Left cardiac atrium (tissue), 4 donors: ENCODE measurements around the gene OR52N4. TPM values are rescaled to one million over a fixed set of nuclear protein-coding genes. Genes with fewer than 3 reads are reported as not detected.
"Not testable (repeated sequence)": the region's sequence is repeated elsewhere in the genome, so short reads cannot be mapped to it uniquely, and the experiment has no call there.

Experiments
- ATAC-seq, 2 donors: fragments of 200-7000 bp; cut with Tn5 transposase; one replicate each; pipeline ENCODE4 v1.9.1; 2020; ENCODE audit warnings: mild to moderate bottlenecking in 2 of 2, moderate library complexity in 2 of 2
- DNase-seq: peaks from one replicate; pipeline ENCODE4 v3.0.0-alpha.2; 2020
- intact Hi-C, 2 donors: fragments of 100-400 bp; cut with DNase I; formaldehyde crosslinking; loops; one replicate each; pipeline versions ENCODE4 v1.14.1 to v1.15.1; 2022 to 2023
- long read RNA-seq: library from polyadenylated mRNA; unstranded; transcript quantifications from one replicate; pipeline ENCODE4 v2.0.0, GENCODE V29; 2021
- total RNA-seq, 2 donors: library from RNA; stranded (reverse); fragmentation: NEBNext Ultra II Directional; extraction: Animal tissue kit (Norgen Biotek cat#: 25700); gene quantifications; one replicate each; pipeline ENCODE4 v1.2.1, GENCODE V29; 2021
- donor health status: DM: no; HTN: yes; CAD: no.
- donor health status: DM: no; HTN: yes; CAD: no; lungs with severe emphysema.
- donor health status: DM: yes; HTN: yes; CAD: no.
- donor health status: Dilated cardiomyopathy.

Gene OR52N4
- not detected for total RNA-seq
- long read RNA-seq = 0 reads

GRCh38 chr11:5753943-5754342 is at the start of gene OR52N4:
OR52N4 (plus strand) TSS chr11:5754243; CDS start chr11:5754741, 498 bp downstream.
- DNase-seq (no peak), ATAC-seq (no peak)

GRCh38 chr11:5705688-5706087 is 48.4 kb upstream of the OR52N4 start:
- ATAC-seq = no peak
- DNase-seq = no peak
- intact Hi-C loops = no loop called here

More at GRCh38 chr11:5753943-5754342, at the start of gene OR52N4:
- intact Hi-C loops = no loop called here

- intact Hi-C loops = no loop called here
- ATAC-seq (no peak), DNase-seq (no peak)
Measured at GRCh38 chr11:5712507-5712906, 41.5 kb upstream of the OR52N4 start.

DNA sequence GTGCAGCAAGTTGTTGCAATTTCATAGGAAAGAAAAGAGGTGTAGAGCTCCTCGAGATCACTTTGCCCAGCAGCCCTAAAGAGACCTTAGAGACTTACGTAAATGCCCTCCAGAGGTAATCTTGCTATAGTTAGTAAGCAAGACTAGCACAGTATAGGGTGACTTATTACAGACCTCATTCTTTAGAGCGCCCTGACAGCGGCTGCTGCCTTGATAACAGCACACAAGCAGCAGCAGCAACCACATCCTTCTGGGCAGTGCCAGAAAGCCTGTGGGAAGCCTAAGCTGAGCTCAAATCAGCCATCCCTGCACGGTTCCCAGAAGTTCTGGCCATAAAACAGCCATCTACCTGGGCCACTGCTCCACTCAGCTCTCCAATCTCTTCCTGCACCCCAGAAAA is 40.3 kb upstream of the OR52N4 start:
- DNase-seq = no peak
- no peak for ATAC-seq
- intact Hi-C loops = no loop called here

DNA sequence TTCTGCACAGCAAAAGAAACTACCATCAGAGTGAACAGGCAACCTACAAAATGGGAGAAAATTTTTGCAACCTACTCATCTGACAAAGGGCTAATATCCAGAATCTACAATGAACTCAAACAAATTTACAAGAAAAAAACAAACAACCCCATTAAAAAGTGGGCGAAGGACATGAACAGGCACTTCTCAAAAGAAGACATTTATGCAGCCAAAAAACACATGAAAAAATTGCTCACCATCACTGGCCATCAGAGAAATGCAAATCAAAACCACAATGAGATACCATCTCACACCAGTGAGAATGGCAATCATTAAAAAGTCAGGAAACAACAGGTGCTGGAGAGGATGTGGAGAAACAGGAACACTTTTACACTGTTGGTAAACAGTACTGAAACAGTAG is 37.5 kb upstream of the OR52N4 start:
- intact Hi-C loops, ATAC-seq, DNase-seq: not testable (repeated sequence)

- DNase-seq (no peak), ATAC-seq (no peak)
- intact Hi-C loops = no loop called here
Measured at GRCh38 chr11:5719703-5720495, 34.1 kb upstream of the OR52N4 start.

DNA sequence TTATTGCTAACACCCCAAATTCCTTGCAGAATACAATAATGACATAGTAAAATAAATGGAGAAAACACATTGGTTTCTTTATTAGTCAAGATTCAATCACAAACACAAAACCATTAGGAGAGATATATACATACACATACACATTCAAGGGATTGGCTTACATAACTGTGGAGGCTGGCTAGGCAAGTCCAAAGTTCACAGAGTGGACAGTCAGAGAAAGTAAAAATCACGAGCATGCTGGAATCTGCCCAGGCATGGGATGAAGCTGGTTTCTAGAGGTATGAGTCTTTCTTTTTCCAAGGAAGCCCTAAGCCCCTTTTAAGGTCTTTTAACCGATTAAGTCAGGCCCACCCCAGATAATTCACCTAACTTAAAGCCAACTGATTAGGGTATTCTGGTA is 31.4 kb upstream of the OR52N4 start:
- no peak for ATAC-seq
- no peak for DNase-seq
- intact Hi-C loops = no loop called here

GRCh38 chr11:5726351-5726750 is 27.7 kb upstream of the OR52N4 start:
- intact Hi-C loops = no loop called here
- no peak for DNase-seq
- no peak for ATAC-seq

- intact Hi-C loops = no loop called here
- ATAC-seq (no peak), DNase-seq (no peak)
Measured at GRCh38 chr11:5727691-5728090, 26.4 kb upstream of the OR52N4 start.

DNA sequence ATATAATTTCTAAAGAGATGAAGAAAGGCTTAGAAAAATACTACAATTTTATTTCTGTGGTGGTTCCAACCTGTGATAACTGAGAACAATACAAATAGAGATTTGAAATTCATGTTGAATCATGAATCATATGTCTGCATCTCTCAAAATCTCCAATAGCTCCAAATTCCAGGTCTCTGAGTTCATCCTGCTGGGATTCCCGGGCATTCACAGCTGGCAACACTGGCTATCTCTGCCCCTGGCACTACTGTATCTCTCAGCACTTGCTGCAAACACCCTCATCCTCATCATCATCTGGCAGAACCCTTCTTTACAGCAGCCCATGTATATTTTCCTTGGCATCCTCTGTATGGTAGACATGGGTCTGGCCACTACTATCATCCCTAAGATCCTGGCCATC is 17.6 kb upstream of the OR52N4 start, which contains the start of gene OR56B1:
OR56B1 (plus strand) TSS at position 53 of the 400 bp plus-strand sequence; CDS start at position 122, 69 bp downstream.
- intact Hi-C loops = no loop called here
- ATAC-seq = no peak
- no peak for DNase-seq

DNA sequence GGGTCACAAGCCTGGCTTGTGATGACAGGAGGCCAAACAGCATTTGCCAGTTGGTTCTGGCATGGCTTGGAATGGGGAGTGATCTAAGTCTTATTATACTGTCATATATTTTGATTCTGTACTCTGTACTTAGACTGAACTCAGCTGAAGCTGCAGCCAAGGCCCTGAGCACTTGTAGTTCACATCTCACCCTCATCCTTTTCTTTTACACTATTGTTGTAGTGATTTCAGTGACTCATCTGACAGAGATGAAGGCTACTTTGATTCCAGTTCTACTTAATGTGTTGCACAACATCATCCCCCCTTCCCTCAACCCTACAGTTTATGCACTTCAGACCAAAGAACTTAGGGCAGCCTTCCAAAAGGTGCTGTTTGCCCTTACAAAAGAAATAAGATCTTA is 17.0 kb upstream of the OR52N4 start:
- intact Hi-C loops = no loop called here
- ATAC-seq (no peak), DNase-seq (no peak)

- intact Hi-C loops = no loop called here
- ATAC-seq (no peak), DNase-seq (no peak)
Measured at GRCh38 chr11:5737670-5738392, 16.2 kb upstream of the OR52N4 start.

DNA sequence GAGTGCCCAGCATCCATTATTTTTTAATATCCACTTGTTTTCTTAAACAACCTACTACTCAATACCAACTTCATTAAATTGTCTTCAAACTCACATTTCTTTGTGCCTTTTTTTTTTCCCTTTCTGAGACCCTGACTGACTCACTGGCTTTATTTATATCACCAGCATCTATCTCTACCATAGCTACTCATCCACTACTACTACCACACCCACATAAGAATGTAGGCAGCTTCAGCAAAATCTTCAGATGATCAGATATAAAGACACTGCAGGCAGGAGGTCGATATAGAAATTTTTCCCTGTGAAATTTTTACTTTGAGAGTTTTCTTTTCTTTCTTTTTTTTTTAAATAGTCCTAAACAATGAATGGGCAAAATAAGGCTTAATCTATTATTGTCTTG is 15.6 kb upstream of the OR52N4 start:
- ATAC-seq = no peak
- intact Hi-C loops = no loop called here
- DNase-seq = no peak

DNA sequence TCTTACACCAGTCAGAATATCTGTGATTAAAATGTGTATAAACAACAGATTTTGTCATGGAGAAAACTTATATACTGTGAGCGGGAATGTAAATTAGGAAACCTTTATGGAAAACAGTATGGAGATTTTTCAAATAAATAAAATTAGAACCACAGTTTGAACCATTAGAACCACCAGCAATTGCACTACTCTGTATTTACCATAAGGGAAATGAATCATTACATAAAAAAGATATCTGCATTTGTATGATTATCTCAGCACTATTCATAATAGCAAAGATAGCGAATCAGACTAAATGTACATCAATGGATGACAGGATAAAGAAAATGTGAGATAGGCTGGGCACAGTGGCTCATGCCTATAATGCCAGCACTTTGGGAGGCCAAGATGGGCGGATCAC is 7.4 kb upstream of the OR52N4 start:
- no peak for DNase-seq
- ATAC-seq = no peak
- intact Hi-C loops = no loop called here

- no peak for ATAC-seq
- intact Hi-C loops = no loop called here
- no peak for DNase-seq
Measured at GRCh38 chr11:5749836-5750235, 4.2 kb upstream of the OR52N4 start.

- ATAC-seq (no peak), DNase-seq (no peak)
- intact Hi-C loops = no loop called here
Measured at GRCh38 chr11:5767056-5767455, 13.0 kb downstream of the OR52N4 start.

DNA sequence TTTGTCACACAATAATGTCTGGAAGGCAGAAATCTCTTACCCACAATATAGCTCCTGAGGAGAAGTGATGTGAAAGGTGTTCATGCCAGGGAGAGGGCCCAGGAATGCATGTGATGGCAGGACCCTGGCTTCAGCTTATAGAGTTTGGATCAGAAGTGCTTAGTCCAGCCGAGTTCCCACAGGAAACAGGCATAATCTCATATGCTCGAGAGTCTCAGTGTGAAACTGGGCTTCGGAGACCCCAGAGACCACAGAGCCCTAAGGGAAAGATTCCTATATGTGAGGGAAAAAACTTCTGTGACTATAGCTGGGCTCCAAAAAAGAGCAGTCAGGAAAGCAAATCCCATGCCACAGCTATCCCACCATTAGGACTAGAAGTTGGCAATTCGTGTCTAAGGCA is 29.2 kb downstream of the OR52N4 start, which contains the start of gene OR52N5:
OR52N5 (minus strand) TSS at position 101 of the 400 bp plus-strand sequence. CDS start 4,721 bp downstream, outside the sequence.
- intact Hi-C loops = no loop called here
- DNase-seq (no peak), ATAC-seq (no peak)

GRCh38 chr11:5791165-5791564 is 37.1 kb downstream of the OR52N4 start, which contains the start of gene OR52N1:
OR52N1 (minus strand) TSS chr11:5791265; CDS start chr11:5788816, 2,449 bp downstream.
- no peak for DNase-seq
- no peak for ATAC-seq

DNA sequence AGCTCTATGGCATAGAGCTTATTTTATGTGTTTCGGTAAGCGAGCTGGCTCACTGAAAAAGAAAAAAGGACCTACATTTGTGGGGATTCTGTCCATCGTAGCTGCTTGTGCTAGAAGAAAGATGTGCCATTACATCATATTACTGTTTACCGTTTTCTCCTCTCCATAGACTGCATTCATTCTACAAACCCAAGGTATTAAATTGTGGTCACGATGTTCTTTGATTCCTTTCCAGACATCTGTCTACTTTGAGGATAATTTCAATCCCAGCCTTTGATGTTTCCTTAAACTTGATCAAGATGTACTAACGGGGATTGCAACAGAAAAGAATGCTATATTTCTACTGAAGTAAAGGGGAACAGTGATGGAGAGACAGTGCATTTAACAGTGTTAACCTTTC is 42.5 kb downstream of the OR52N4 start:
- intact Hi-C loops = no loop called here
- ATAC-seq (no peak), DNase-seq (no peak)

More at GRCh38 chr11:5791165-5791564, 37.1 kb downstream of the OR52N4 start, which contains the start of gene OR52N1:
- intact Hi-C loops = no loop called here

DNA sequence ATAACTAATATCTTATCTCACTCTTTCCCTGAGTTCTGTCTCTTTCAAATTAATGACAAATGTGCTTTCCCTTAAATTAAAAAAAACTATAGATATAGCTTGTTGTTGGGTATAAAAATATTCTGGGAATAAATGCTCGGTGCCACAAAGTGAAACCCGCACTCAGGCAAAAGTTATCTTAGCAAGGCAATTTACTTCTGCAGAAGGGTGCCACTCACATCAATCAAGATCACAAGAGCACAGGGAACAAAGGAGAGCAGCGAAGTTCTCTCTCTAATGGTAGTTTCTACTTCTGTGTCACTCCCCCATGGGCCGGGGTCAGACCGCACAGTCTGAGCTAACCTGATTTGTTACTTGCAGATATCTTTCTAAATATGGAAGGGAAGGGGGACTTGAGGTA is 49.9 kb downstream of the OR52N4 start:
- intact Hi-C loops = no loop called here
- DNase-seq = no peak
- no peak for ATAC-seq
